Keratinocyte (primary cell): ENCODE results near the gene IVNS1ABP. TPM values are rescaled to one million over a fixed set of nuclear protein-coding genes. Genes with fewer than 3 reads are reported as not detected.

Source experiments
- DNase-seq: peaks from one replicate; pipeline ENCODE4 v3.0.0-alpha.2; 2011; ENCODE audit warnings: low read depth, missing footprints, low spot score
- FAIRE-seq: peaks from 2 replicates; lab custom pipeline; 2011; peaks lifted over from hg19 to GRCh38; lab: Jason Lieb, UNC
- H2AFZ ChIP-seq: 2 replicates; pipeline ENCODE4 v1.6.0; 2012; ENCODE audit warnings: low read length, control low read depth, inconsistent platforms; ENCODE audit not compliant: control insufficient read depth
- H3K27ac ChIP-seq: 2 replicates; pipeline ENCODE4 v1.5.1; 2011; ENCODE audit warnings: low read length; ENCODE audit not compliant: control insufficient read depth, insufficient read depth
- H3K27me3 ChIP-seq: 3 replicates; pipeline ENCODE4 v1.6.0; 2011; ENCODE audit warnings: low read length; ENCODE audit not compliant: control insufficient read depth, insufficient read depth; ENCODE audit errors: extremely low read depth
- H3K36me3 ChIP-seq, 2 experiments: 2 replicates in 1 of 2; 3 replicates in 1 of 2; pipeline ENCODE4 v1.5.1; 2011; ENCODE audit warnings: low read length in 2 of 2, mild to moderate bottlenecking in 1 of 2; ENCODE audit not compliant: control insufficient read depth in 2 of 2, insufficient read depth in 2 of 2; ENCODE audit errors: extremely low read depth in 1 of 2
- H3K4me1 ChIP-seq: 3 replicates; pipeline ENCODE4 v1.5.1; 2011; ENCODE audit warnings: low read length; ENCODE audit not compliant: control insufficient read depth, insufficient read depth; ENCODE audit errors: extremely low read depth
- H3K4me2 ChIP-seq: 3 replicates; pipeline ENCODE4 v1.6.0; 2011; ENCODE audit warnings: low read depth, low read length; ENCODE audit not compliant: control insufficient read depth, insufficient read depth; ENCODE audit errors: extremely low read depth
- H3K4me3 ChIP-seq, 3 experiments: fragments of 200-600 bp in 1 of 3; sonication (generic) in 1 of 3; 2 replicates in 2 of 3; 3 replicates in 1 of 3; pipeline ENCODE4 v1.5.1; 2011 to 2016; ENCODE audit warnings: low read length in 3 of 3, mild to moderate bottlenecking in 3 of 3, control low read depth in 2 of 3, inconsistent platforms in 1 of 3, low read depth in 1 of 3, mixed read lengths in 1 of 3, mixed run types in 1 of 3, moderate library complexity in 1 of 3; ENCODE audit not compliant: control insufficient read depth in 2 of 3, insufficient read depth in 2 of 3; ENCODE audit errors: extremely low read depth in 1 of 3
- H3K79me2 ChIP-seq: 2 replicates; pipeline ENCODE4 v1.6.0; 2012; ENCODE audit warnings: low read length; ENCODE audit not compliant: control insufficient read depth, insufficient read depth
- H3K9ac ChIP-seq: 3 replicates; pipeline ENCODE4 v1.6.0; 2011; ENCODE audit warnings: low read length; ENCODE audit not compliant: control insufficient read depth, insufficient read depth; ENCODE audit errors: extremely low read depth
- H3K9me1 ChIP-seq: 3 replicates; pipeline ENCODE4 v1.6.0; 2011; ENCODE audit warnings: low read length; ENCODE audit not compliant: control insufficient read depth, insufficient read depth; ENCODE audit errors: extremely low read depth
- H3K9me3 ChIP-seq: 2 replicates; pipeline ENCODE4 v1.5.1; 2012; ENCODE audit warnings: low read depth, low read length; ENCODE audit not compliant: control insufficient read depth
- H4K20me1 ChIP-seq: 3 replicates; pipeline ENCODE4 v1.6.0; 2011; ENCODE audit warnings: low read length; ENCODE audit not compliant: control insufficient read depth, insufficient read depth; ENCODE audit errors: extremely low read depth
- EZH2 ChIP-seq: IDR thresholded peaks from one replicate; pipeline ENCODE4 v1.6.1; 2012; ENCODE audit warnings: inconsistent platforms, mild to moderate bottlenecking, low read length, moderate library complexity
- dilution Hi-C: fragments of 300-500 bp; cut with MboI; formaldehyde crosslinking; loops from one replicate; pipeline ENCODE4 v1.7.0; 2020; ENCODE audit warnings: low sequenced_read_pairs; ENCODE audit not compliant: extremely low pct_ligation_motif_present
- polyA plus RNA-seq, 5 experiments: library from polyadenylated mRNA; depleted of rRNA in 3 of 5; stranded (reverse) in 3 of 5; stranded (forward) in 1 of 5; unstranded in 1 of 5; fragments of >200 nt; gene quantifications; 1 replicate in 1 of 5; 2 replicates in 3 of 5; 3 replicates in 1 of 5; pipeline versions ENCODE4 v1.2.1 to v1.2.3, GENCODE V29; 2011 to 2012; ENCODE audit warnings: missing spikeins in 2 of 5, low read depth in 1 of 5, low replicate concordance in 1 of 5
- TF ChIP-seq, protein P1 (sequence below), 3 experiments: IDR thresholded peaks in 1 of 3; conservative IDR thresholded peaks in 1 of 3; optimal IDR thresholded peaks in 1 of 3; 2 replicates in 2 of 3; 3 replicates in 1 of 3; pipeline versions ENCODE3 to v1.5.1; 2011; ENCODE audit warnings: low read length in 3 of 3, mild to moderate bottlenecking in 3 of 3, moderate library complexity in 2 of 3, control low read depth in 1 of 3, inconsistent platforms in 1 of 3; ENCODE audit not compliant: insufficient read depth in 2 of 3; ENCODE audit errors: extremely low read depth in 1 of 3

The IVNS1ABP gene
- polyA plus RNA-seq, 1 donor (not counting 4 experiments of a cell fraction or from before 2014, with no cell fraction given), result 162 TPM

DNA sequence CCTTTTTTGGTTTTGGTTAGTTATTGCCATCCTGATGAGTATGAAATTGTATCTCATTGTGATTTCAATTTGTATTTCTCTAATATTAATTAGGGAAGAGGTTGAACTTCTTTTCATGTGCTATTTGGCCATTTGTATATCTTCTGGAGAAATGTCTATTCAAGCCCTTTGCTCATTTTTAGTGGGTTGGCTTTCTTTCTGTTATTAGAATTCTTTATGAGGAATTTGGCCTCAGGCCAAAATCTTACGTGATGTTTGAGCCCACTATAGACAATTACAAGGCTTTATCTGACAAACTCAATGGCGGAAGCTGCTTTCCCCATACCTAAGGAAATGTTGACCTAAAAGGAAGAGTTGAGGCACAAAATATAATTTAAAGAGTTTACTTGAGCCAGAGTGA lies 32.9 kb downstream of the IVNS1ABP start:
- TF ChIP-seq, protein P1, sequence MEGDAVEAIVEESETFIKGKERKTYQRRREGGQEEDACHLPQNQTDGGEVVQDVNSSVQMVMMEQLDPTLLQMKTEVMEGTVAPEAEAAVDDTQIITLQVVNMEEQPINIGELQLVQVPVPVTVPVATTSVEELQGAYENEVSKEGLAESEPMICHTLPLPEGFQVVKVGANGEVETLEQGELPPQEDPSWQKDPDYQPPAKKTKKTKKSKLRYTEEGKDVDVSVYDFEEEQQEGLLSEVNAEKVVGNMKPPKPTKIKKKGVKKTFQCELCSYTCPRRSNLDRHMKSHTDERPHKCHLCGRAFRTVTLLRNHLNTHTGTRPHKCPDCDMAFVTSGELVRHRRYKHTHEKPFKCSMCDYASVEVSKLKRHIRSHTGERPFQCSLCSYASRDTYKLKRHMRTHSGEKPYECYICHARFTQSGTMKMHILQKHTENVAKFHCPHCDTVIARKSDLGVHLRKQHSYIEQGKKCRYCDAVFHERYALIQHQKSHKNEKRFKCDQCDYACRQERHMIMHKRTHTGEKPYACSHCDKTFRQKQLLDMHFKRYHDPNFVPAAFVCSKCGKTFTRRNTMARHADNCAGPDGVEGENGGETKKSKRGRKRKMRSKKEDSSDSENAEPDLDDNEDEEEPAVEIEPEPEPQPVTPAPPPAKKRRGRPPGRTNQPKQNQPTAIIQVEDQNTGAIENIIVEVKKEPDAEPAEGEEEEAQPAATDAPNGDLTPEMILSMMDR (optimal IDR thresholded peaks at IDR 0.05 in 1 of 3, IDR thresholded peaks at IDR 0.05 in 1 of 3, conservative IDR thresholded peaks at IDR 0.05 in 1 of 3; ENCODE audit: extremely low read depth in 1 of 3, insufficient read depth in 2 of 3, low read length in 3 of 3), result no peak
- no peak for TF ChIP-seq EZH2
- dilution Hi-C loops, result no loop called here
- Histone ChIP-seq H3K4me2 (no peak overlapping the region), H3K9me3 (no peaks in the 10 kb centered on the region), H3K9me1 (no peaks in the 10 kb centered on the region), H3K4me3 (no peak overlapping the region), H3K27ac (no peak overlapping the region), H3K9ac (no peak overlapping the region), H3K36me3 (no peaks in the 10 kb centered on the region), H3K79me2 (no peaks in the 10 kb centered on the region), H3K27me3 (no peaks in the 10 kb centered on the region), H4K20me1 (no peaks in the 10 kb centered on the region), H3K4me1 (no peaks in the 10 kb centered on the region), H2AFZ (no peak overlapping the region)
- FAIRE-seq (no peak), DNase-seq (no peak)

DNA sequence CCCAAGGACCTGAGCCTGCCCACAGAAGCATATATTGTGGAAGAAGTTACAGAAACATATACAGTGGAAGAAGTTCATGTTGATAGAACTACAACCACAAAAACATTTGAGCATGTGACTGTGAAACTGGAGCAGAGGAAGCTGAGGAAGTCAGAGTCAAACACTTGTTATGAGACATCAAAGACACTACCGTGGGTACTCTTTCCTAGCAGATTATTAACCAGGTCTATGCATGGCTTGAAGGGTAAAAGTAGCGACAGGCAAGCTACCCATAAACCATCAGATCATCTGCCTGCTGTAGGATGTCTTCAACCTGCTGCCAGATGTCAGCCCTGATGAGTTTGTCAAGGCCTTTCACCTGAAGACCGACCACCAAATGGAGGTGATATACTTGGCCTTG lies 35.8 kb downstream of the IVNS1ABP start:
- no peaks in the 10 kb centered on the region for H4K20me1 ChIP-seq
- no peaks in the 10 kb centered on the region for H3K4me1 ChIP-seq
- H3K79me2 ChIP-seq, result no peaks in the 10 kb centered on the region
- H3K27ac ChIP-seq, result no peak overlapping the region
- TF ChIP-seq, protein P1 (optimal IDR thresholded peaks at IDR 0.05 in 1 of 3, IDR thresholded peaks at IDR 0.05 in 1 of 3, conservative IDR thresholded peaks at IDR 0.05 in 1 of 3; ENCODE audit: extremely low read depth in 1 of 3, insufficient read depth in 2 of 3, low read length in 3 of 3), result no peak
- no peak for TF ChIP-seq EZH2
- H3K4me2 ChIP-seq, result no peak overlapping the region
- H3K9ac ChIP-seq, result no peak overlapping the region
- no peaks in the 10 kb centered on the region for H3K9me1 ChIP-seq
- no peaks in the 10 kb centered on the region for H3K27me3 ChIP-seq
- H3K36me3 ChIP-seq, result peaks cover 0 to 1% of the 10 kb centered on the region in 2 experiments
- H3K9me3 ChIP-seq, result no peaks in the 10 kb centered on the region
- no peak overlapping the region for H3K4me3 ChIP-seq
- dilution Hi-C loops, result no loop called here
- FAIRE-seq (no peak), DNase-seq (no peak)
- H2AFZ ChIP-seq, result no peak overlapping the region
